Dendritic cell treated with granulocyte-macrophage colony-stimulating factor and Interleukin-4, amounts not matched to agents 40 ng/mL and 50 ng/mL, for 4 days (primary cell): ENCODE data around the gene CDH18.

Experiments
- H3K27ac Mint-ChIP-seq: one replicate; pipeline ENCODE4 v1.8.0; 2022; ENCODE audit warnings: mild to moderate bottlenecking, mixed read lengths
- H3K27me3 Mint-ChIP-seq: one replicate; pipeline ENCODE4 v1.8.0; 2022; ENCODE audit warnings: mild to moderate bottlenecking, mixed read lengths
- H3K36me3 Mint-ChIP-seq: one replicate; pipeline ENCODE4 v1.8.0; 2022; ENCODE audit warnings: low read depth, mixed read lengths
- H3K4me1 Mint-ChIP-seq: one replicate; pipeline ENCODE4 v1.8.0; 2022; ENCODE audit warnings: low read depth, mixed read lengths
- H3K4me3 Mint-ChIP-seq: one replicate; pipeline ENCODE4 v1.8.0; 2022; ENCODE audit warnings: mild to moderate bottlenecking, moderate library complexity, mixed read lengths
- H3K9me3 Mint-ChIP-seq: one replicate; pipeline ENCODE4 v1.8.0; 2022; ENCODE audit warnings: mixed read lengths
- intact Hi-C: fragments of 100-400 bp; cut with micrococcal nuclease; formaldehyde crosslinking; loops from one replicate; pipeline ENCODE4 v1.15.0; 2022

Gene CDH18

GRCh38 chr5:19987612-19988361 lies at the start of gene CDH18:
Gene CDH18, minus strand, starts transcription at chr5:19988200. Its CDS starts 149,214 bp downstream, at chr5:19838986.
- Mint-ChIP-seq H3K9me3 (no peaks in the 10 kb centered on the region), H3K27ac (no peak within 1 kb of the TSS), H3K4me3 (no peak within 1 kb of the TSS), H3K36me3 (no peaks in the 10 kb centered on the region), H3K4me1 (no peaks in the 10 kb centered on the region), H3K27me3 (peaks cover 1% of the 10 kb centered on the region)
- intact Hi-C loops: no loop called here

- H3K36me3 Mint-ChIP-seq: no peaks in the 10 kb centered on the region
- no peaks in the 10 kb centered on the region for H3K27me3 Mint-ChIP-seq
- no peak overlapping the region for H3K27ac Mint-ChIP-seq
- no peak overlapping the region for H3K4me3 Mint-ChIP-seq
- peaks cover 29% of the 10 kb centered on the region for H3K9me3 Mint-ChIP-seq
- H3K4me1 Mint-ChIP-seq: no peaks in the 10 kb centered on the region
- intact Hi-C loops: no loop called here
Measured at GRCh38 chr5:20034717-20035116, 46.7 kb upstream of the CDH18 start.

GRCh38 chr5:20033881-20034280 lies 45.9 kb upstream of the CDH18 start:
- H3K4me3 Mint-ChIP-seq: no peak overlapping the region

GRCh38 chr5:20032896-20033295 lies 44.9 kb upstream of the CDH18 start:
- peaks cover 18% of the 10 kb centered on the region for H3K9me3 Mint-ChIP-seq
- intact Hi-C loops: no loop called here
- no peaks in the 10 kb centered on the region for H3K27me3 Mint-ChIP-seq
- H3K27ac Mint-ChIP-seq: no peak overlapping the region
- H3K4me3 Mint-ChIP-seq: no peak overlapping the region
- H3K4me1 Mint-ChIP-seq: no peaks in the 10 kb centered on the region
- no peaks in the 10 kb centered on the region for H3K36me3 Mint-ChIP-seq

More at GRCh38 chr5:20033881-20034280, 45.9 kb upstream of the CDH18 start:
- Mint-ChIP-seq H3K27ac (no peak overlapping the region), H3K27me3 (no peaks in the 10 kb centered on the region), H3K9me3 (peaks cover 27% of the 10 kb centered on the region), H3K36me3 (no peaks in the 10 kb centered on the region), H3K4me1 (no peaks in the 10 kb centered on the region)
- intact Hi-C loops: no loop called here

- H3K36me3 Mint-ChIP-seq: no peaks in the 10 kb centered on the region
Measured at GRCh38 chr5:20030125-20030524, 42.1 kb upstream of the CDH18 start.

GRCh38 chr5:20029266-20029665 lies 41.3 kb upstream of the CDH18 start:
- Mint-ChIP-seq H3K4me1 (no peaks in the 10 kb centered on the region), H3K36me3 (no peaks in the 10 kb centered on the region), H3K9me3 (no peaks in the 10 kb centered on the region), H3K27me3 (no peaks in the 10 kb centered on the region), H3K27ac (no peak overlapping the region), H3K4me3 (no peak overlapping the region)
- intact Hi-C loops: no loop called here

More at GRCh38 chr5:20030125-20030524, 42.1 kb upstream of the CDH18 start:
- intact Hi-C loops: no loop called here
- H3K27ac Mint-ChIP-seq: no peak overlapping the region
- H3K9me3 Mint-ChIP-seq: no peaks in the 10 kb centered on the region
- no peak overlapping the region for H3K4me3 Mint-ChIP-seq
- no peaks in the 10 kb centered on the region for H3K27me3 Mint-ChIP-seq
- no peaks in the 10 kb centered on the region for H3K4me1 Mint-ChIP-seq

GRCh38 chr5:20028506-20028905 lies 40.5 kb upstream of the CDH18 start:
- intact Hi-C loops: no loop called here
- Mint-ChIP-seq H3K27me3 (no peaks in the 10 kb centered on the region), H3K9me3 (peaks cover 2% of the 10 kb centered on the region), H3K27ac (no peak overlapping the region), H3K36me3 (no peaks in the 10 kb centered on the region), H3K4me3 (no peak overlapping the region), H3K4me1 (no peaks in the 10 kb centered on the region)

- peaks cover 40% of the 10 kb centered on the region for H3K9me3 Mint-ChIP-seq
- no peak overlapping the region for H3K4me3 Mint-ChIP-seq
- H3K27me3 Mint-ChIP-seq: no peaks in the 10 kb centered on the region
- no peaks in the 10 kb centered on the region for H3K4me1 Mint-ChIP-seq
- no peaks in the 10 kb centered on the region for H3K36me3 Mint-ChIP-seq
- no peak overlapping the region for H3K27ac Mint-ChIP-seq
- intact Hi-C loops: no loop called here
Measured at GRCh38 chr5:20023686-20024180, 35.7 kb upstream of the CDH18 start.

GRCh38 chr5:20020247-20020646 lies 32.2 kb upstream of the CDH18 start:
- intact Hi-C loops: no loop called here
- no peaks in the 10 kb centered on the region for H3K4me1 Mint-ChIP-seq
- peaks cover 52% of the 10 kb centered on the region for H3K9me3 Mint-ChIP-seq
- H3K36me3 Mint-ChIP-seq: no peaks in the 10 kb centered on the region
- no peak overlapping the region for H3K27ac Mint-ChIP-seq
- no peaks in the 10 kb centered on the region for H3K27me3 Mint-ChIP-seq
- no peak overlapping the region for H3K4me3 Mint-ChIP-seq

- Mint-ChIP-seq H3K4me1 (no peaks in the 10 kb centered on the region), H3K27me3 (no peaks in the 10 kb centered on the region), H3K4me3 (no peak overlapping the region), H3K36me3 (no peaks in the 10 kb centered on the region), H3K27ac (no peak overlapping the region), H3K9me3 (peaks cover 66% of the 10 kb centered on the region)
- intact Hi-C loops: no loop called here
Measured at GRCh38 chr5:20017021-20017420, 29.0 kb upstream of the CDH18 start.

- Mint-ChIP-seq H3K27me3 (no peaks in the 10 kb centered on the region), H3K27ac (no peak overlapping the region), H3K36me3 (no peaks in the 10 kb centered on the region), H3K4me3 (no peak overlapping the region), H3K4me1 (no peaks in the 10 kb centered on the region), H3K9me3 (peaks cover 35% of the 10 kb centered on the region)
- intact Hi-C loops: no loop called here
Measured at GRCh38 chr5:20000416-20000815, 12.4 kb upstream of the CDH18 start.

- no peaks in the 10 kb centered on the region for H3K36me3 Mint-ChIP-seq
Measured at GRCh38 chr5:19988457-19988856, 457 bp upstream of the CDH18 start.

GRCh38 chr5:19986806-19987205 lies 1.2 kb downstream of the CDH18 start:
- intact Hi-C loops: no loop called here
- H3K9me3 Mint-ChIP-seq: no peaks in the 10 kb centered on the region
- H3K27ac Mint-ChIP-seq: no peak overlapping the region
- no peaks in the 10 kb centered on the region for H3K4me1 Mint-ChIP-seq
- no peak overlapping the region for H3K4me3 Mint-ChIP-seq
- no peaks in the 10 kb centered on the region for H3K36me3 Mint-ChIP-seq
- H3K27me3 Mint-ChIP-seq: peaks cover 1% of the 10 kb centered on the region

More at GRCh38 chr5:19988457-19988856, 457 bp upstream of the CDH18 start:
- H3K4me1 Mint-ChIP-seq: no peaks in the 10 kb centered on the region
- no peak overlapping the region for H3K4me3 Mint-ChIP-seq
- no peak overlapping the region for H3K27ac Mint-ChIP-seq
- intact Hi-C loops: no loop called here
- H3K9me3 Mint-ChIP-seq: no peaks in the 10 kb centered on the region
- H3K27me3 Mint-ChIP-seq: peaks cover 1% of the 10 kb centered on the region

- Mint-ChIP-seq H3K4me1 (no peaks in the 10 kb centered on the region), H3K27me3 (peaks cover 1% of the 10 kb centered on the region), H3K27ac (no peak overlapping the region), H3K36me3 (no peaks in the 10 kb centered on the region), H3K4me3 (no peak overlapping the region), H3K9me3 (peaks cover 2% of the 10 kb centered on the region)
- intact Hi-C loops: no loop called here
Measured at GRCh38 chr5:19986031-19986619, 1.9 kb downstream of the CDH18 start.
